A549 (cell line): ENCODE results near the gene CPNE4. TPM values are rescaled to one million over a fixed set of nuclear protein-coding genes. Genes with fewer than 3 reads are reported as not detected.

Source experiments
- ATAC-seq, 2 experiments: fragments of 200-7000 bp in 1 of 2; fragments of >200 bp in 1 of 2; cut with Nextera tagmentation in 1 of 2; cut with Tn5 transposase in 1 of 2; 3 replicates each; pipeline versions ENCODE4 v1.8.0 to v1.9.1; 2018 to 2020; ENCODE audit warnings: mild to moderate bottlenecking in 1 of 2, moderate library complexity in 1 of 2
- CTCF ChIA-PET: fragments of 300-600 bp; sonication (Branson Sonifier 250); formaldehyde crosslinking; extraction: SDS; loops from one replicate; lab custom pipeline; 2021; ENCODE audit warnings: antibody characterized with exemption, inconsistent platforms; lab: Yijun Ruan, JAX
- POLR2A ChIA-PET: fragments of 350-600 bp; formaldehyde crosslinking; extraction: SDS; loops from one replicate; lab custom pipeline; 2021; ENCODE audit warnings: antibody characterized with exemption, inconsistent platforms; lab: Yijun Ruan, JAX
- DNase-seq, 2 experiments: peaks; one replicate each; pipeline versions ENCODE4 v3.0.0 to v3.0.0-alpha.2; 2011 to 2016; ENCODE audit warnings: low read depth in 1 of 2, low spot score in 1 of 2
- FAIRE-seq: peaks from 2 replicates; lab custom pipeline; 2011; peaks lifted over from hg19 to GRCh38; lab: Jason Lieb, UNC
- H3K27ac ChIP-seq, 2 experiments: fragments of >200 bp; sonication (Bioruptor Twin); formaldehyde crosslinking; 3 replicates each; pipeline ENCODE4 v1.5.1; 2016 to 2017
- H3K4me1 ChIP-seq: fragments of >200 bp; sonication (Bioruptor Twin); formaldehyde crosslinking; 3 replicates; pipeline ENCODE4 v1.6.1; 2016
- H3K4me2 ChIP-seq: fragments of >200 bp; sonication (Bioruptor Twin); formaldehyde crosslinking; 3 replicates; pipeline ENCODE4 v1.6.1; 2016
- H3K4me3 ChIP-seq: fragments of >200 bp; sonication (Bioruptor Twin); formaldehyde crosslinking; 3 replicates; pipeline ENCODE4 v1.5.1; 2016
- H3K9me3 ChIP-seq: fragments of >200 bp; sonication (Bioruptor Twin); formaldehyde crosslinking; 3 replicates; pipeline ENCODE4 v1.6.1; 2016
- CBX8 ChIP-seq: fragments of 200-600 bp; sonication (generic); IDR thresholded peaks from 2 replicates; pipeline ENCODE4 v1.6.1; 2016
- EHF ChIP-seq: fragments of 250-450 bp; sonication (Bioruptor Pico); IDR thresholded peaks from 2 replicates; pipeline ENCODE4 v1.5.0; 2020; ENCODE audit warnings: mild to moderate bottlenecking
- FOSB ChIP-seq: fragments of 250-450 bp; sonication (Bioruptor Pico); IDR thresholded peaks from 2 replicates; pipeline ENCODE4 v1.5.0; 2020; ENCODE audit warnings: mild to moderate bottlenecking, moderate library complexity
- FOSL2 ChIP-seq, 2 experiments: fragments of 450-650 bp in 1 of 2; fragments of >200 bp in 1 of 2; sonication (Bioruptor Twin) in 1 of 2; formaldehyde crosslinking; IDR thresholded peaks; 2 replicates each; pipeline versions ENCODE4 v1.5.0 to v1.6.1; 2016 to 2020; ENCODE audit warnings: mild to moderate bottlenecking in 1 of 2, moderate library complexity in 1 of 2
- HDAC2 ChIP-seq: fragments of 200-600 bp; sonication (generic); IDR thresholded peaks from 2 replicates; pipeline ENCODE4 v1.6.1; 2016
- HEYL ChIP-seq: fragments of 250-450 bp; sonication (Bioruptor Pico); IDR thresholded peaks from 2 replicates; pipeline ENCODE4 v1.8.0; 2021; ENCODE audit warnings: mild to moderate bottlenecking, moderate library complexity
- HOXA7 ChIP-seq: fragments of 250-450 bp; sonication (Bioruptor Pico); IDR thresholded peaks from 2 replicates; pipeline ENCODE4 v1.5.0; 2020; ENCODE audit warnings: mild to moderate bottlenecking, moderate library complexity
- HOXB13 ChIP-seq: fragments of 250-450 bp; sonication (Bioruptor Pico); IDR thresholded peaks from 2 replicates; pipeline ENCODE4 v1.5.0; 2020; ENCODE audit warnings: low read depth, mild to moderate bottlenecking, moderate library complexity
- MYC ChIP-seq: IDR thresholded peaks from 2 replicates; pipeline ENCODE4 v1.6.1; 2012; ENCODE audit warnings: mild to moderate bottlenecking, inconsistent platforms, low read length, improper control_type of control experiment, borderline replicate concordance
- NPAS2 ChIP-seq: fragments of 250-450 bp; sonication (Bioruptor Pico); IDR thresholded peaks from 2 replicates; pipeline ENCODE4 v1.8.0; 2022; ENCODE audit warnings: mild to moderate bottlenecking, moderate library complexity, borderline replicate concordance
- POLR2A ChIP-seq: IDR thresholded peaks from 2 replicates; pipeline ENCODE4 v1.6.1; 2012; ENCODE audit warnings: mild to moderate bottlenecking, low read length
- POLR2AphosphoS2 ChIP-seq: conservative IDR thresholded peaks from 2 replicates; pipeline ENCODE4 v1.6.1; 2012; ENCODE audit warnings: low read length, improper control_type of control experiment, inconsistent platforms
- RAD21 ChIP-seq, 2 experiments: fragments of >200 bp in 1 of 2; sonication (Bioruptor Twin) in 1 of 2; formaldehyde crosslinking in 1 of 2; IDR thresholded peaks in 1 of 2; conservative IDR thresholded peaks in 1 of 2; 2 replicates in 1 of 2; 3 replicates in 1 of 2; pipeline ENCODE4 v1.6.1; 2012 to 2018; ENCODE audit warnings: inconsistent platforms in 1 of 2
- RARB ChIP-seq: fragments of 250-450 bp; sonication (Bioruptor Pico); IDR thresholded peaks from 2 replicates; pipeline ENCODE4 v1.8.0; 2021; ENCODE audit warnings: mild to moderate bottlenecking, moderate library complexity
- RFX5 ChIP-seq: fragments of 450-650 bp; IDR thresholded peaks from 2 replicates; pipeline ENCODE4 v1.7.1; 2014; ENCODE audit warnings: antibody characterized with exemption, mild to moderate bottlenecking, moderate library complexity
- SREBF2 ChIP-seq: fragments of 450-650 bp; IDR thresholded peaks from 2 replicates; pipeline ENCODE4 v1.6.1; 2014; ENCODE audit warnings: mild to moderate bottlenecking, moderate library complexity
- WGBS: methylation state at CpG from one replicate; pipeline ENCODE4 v1.1.6; 2017; ENCODE audit errors: missing lambda C conversion rate; 5-methylcytosine and 5-hydroxymethylcytosine counted together
- polyA plus RNA-seq, 4 experiments: library from polyadenylated mRNA; depleted of rRNA in 3 of 4; stranded (reverse); fragments of >200 nt; fragmentation: RNase III in 1 of 4; extraction: RNeasy Plus Mini Kit Qiagen cat#74134 plus additional on column Dnase treatment in 1 of 4; gene quantifications; 2 replicates in 3 of 4; 3 replicates in 1 of 4; pipeline ENCODE4 v1.2.3, GENCODE V29; 2011 to 2017
- TF ChIP-seq, protein P1 (sequence below): fragments of 450-650 bp; IDR thresholded peaks from 2 replicates; pipeline ENCODE4 v1.6.1; 2014; ENCODE audit warnings: antibody characterized with exemption
- TF ChIP-seq, protein P2 (sequence below): IDR thresholded peaks from 2 replicates; pipeline ENCODE4 v1.6.1; 2012
- TF ChIP-seq, protein P3 (sequence below): fragments of 200-600 bp; sonication (generic); IDR thresholded peaks from 2 replicates; pipeline ENCODE4 v1.6.1; 2016; ENCODE audit warnings: antibody characterized with exemption, mild to moderate bottlenecking, moderate library complexity
- TF ChIP-seq, protein P4 (sequence below): IDR thresholded peaks from 2 replicates; pipeline ENCODE4 v1.6.1; 2012; ENCODE audit warnings: low read depth, borderline replicate concordance

Gene CPNE4
- polyA plus RNA-seq, 2 of the 4 experiments (the other 2 are of a cell fraction): 3.6 to 8.7 TPM

DNA sequence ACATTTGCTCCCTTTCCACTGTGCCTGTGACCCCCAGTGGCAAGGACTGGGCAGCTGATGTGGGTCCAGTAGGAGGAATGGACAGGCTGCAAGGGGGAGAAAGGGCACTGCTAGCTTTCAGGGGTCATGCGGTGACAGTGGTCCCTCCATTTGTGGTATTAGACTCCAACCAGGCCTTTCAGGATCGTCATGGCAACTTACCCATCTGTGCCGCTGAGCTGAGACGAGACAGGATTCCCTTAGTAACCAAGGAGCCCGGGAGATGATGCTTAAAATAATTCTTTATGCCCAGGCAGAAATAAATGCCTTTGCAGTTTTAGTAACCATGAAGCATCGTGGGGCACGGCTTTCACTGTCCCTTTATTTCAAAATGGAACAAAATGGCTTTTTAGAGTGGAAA lies 516.1 kb downstream of the CPNE4 start:
- H3K9me3 ChIP-seq: no peaks in the 10 kb centered on the region; the same call in 2 of the 3 replicates
- no peak for ATAC-seq
- no peaks in the 10 kb centered on the region for H3K4me1 ChIP-seq
- CTCF ChIA-PET: interaction anchor here (1.2 to 1.5 kb wide), 2 partner anchors 8 to 276 kb away, joined by 3 read pairs; no protein-coding TSS in a partner anchor
- no peak overlapping the region for H3K27ac ChIP-seq
- TF ChIP-seq RARB (CRISPR knock-in tag): no peak
- TF ChIP-seq, protein P1, sequence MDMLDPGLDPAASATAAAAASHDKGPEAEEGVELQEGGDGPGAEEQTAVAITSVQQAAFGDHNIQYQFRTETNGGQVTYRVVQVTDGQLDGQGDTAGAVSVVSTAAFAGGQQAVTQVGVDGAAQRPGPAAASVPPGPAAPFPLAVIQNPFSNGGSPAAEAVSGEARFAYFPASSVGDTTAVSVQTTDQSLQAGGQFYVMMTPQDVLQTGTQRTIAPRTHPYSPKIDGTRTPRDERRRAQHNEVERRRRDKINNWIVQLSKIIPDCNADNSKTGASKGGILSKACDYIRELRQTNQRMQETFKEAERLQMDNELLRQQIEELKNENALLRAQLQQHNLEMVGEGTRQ: no peak
- POLR2A ChIA-PET: no interaction called here
- no peak overlapping the region for H3K4me2 ChIP-seq
- H3K4me3 ChIP-seq: no peak overlapping the region
- no peak for DNase-seq
- FAIRE-seq: no peak
- 58% methylated on average over 7 of the region's 7 CpGs for WGBS

DNA sequence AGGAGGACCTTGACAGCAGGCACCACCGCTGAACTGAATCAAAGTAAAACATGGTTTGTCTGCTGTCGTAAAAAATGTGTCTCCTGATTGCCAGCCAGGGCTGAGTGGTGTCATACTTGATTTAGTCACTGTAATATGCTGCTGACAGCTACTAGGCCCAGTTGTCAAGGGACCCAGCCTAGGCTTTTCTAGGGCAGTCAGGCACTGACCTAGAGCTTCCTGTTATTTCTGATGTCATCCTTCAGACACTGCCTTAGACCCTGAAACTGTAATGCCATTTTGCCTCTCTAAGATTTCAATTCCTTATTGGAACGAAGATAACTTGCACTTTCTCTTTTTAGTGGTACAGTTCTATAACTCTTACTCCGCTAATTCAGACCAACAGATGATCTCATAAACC lies 529.4 kb downstream of the CPNE4 start:
- H3K27ac ChIP-seq: no peak overlapping the region
- H3K4me3 ChIP-seq: no peak overlapping the region
- FAIRE-seq (no peak), ATAC-seq (no peak), DNase-seq (no peak)
- peaks cover 6% of the 10 kb centered on the region; the same call in 1 of the 3 replicates for H3K4me1 ChIP-seq
- WGBS: 56% methylated on average over 4 of the region's 4 CpGs
- ChIA-PET CTCF (no interaction called here), POLR2A (no interaction called here)
- H3K9me3 ChIP-seq: no peaks in the 10 kb centered on the region
- TF ChIP-seq, protein P2, sequence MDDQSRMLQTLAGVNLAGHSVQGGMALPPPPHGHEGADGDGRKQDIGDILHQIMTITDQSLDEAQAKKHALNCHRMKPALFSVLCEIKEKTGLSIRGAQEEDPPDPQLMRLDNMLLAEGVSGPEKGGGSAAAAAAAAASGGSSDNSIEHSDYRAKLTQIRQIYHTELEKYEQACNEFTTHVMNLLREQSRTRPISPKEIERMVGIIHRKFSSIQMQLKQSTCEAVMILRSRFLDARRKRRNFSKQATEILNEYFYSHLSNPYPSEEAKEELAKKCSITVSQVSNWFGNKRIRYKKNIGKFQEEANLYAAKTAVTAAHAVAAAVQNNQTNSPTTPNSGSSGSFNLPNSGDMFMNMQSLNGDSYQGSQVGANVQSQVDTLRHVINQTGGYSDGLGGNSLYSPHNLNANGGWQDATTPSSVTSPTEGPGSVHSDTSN: no peak
- TF ChIP-seq SREBF2: no peak
- TF ChIP-seq HEYL (CRISPR knock-in tag): no peak
- no peak for TF ChIP-seq FOSL2 (IDR thresholded peaks at IDR 0.05)
- no peak for TF ChIP-seq FOSL2 (CRISPR knock-in tag; IDR thresholded peaks at IDR 0.05)
- TF ChIP-seq CBX8: no peak
- TF ChIP-seq RFX5: no peak
- TF ChIP-seq RAD21 (conservative IDR thresholded peaks at IDR 0.05 in 1 of 2, IDR thresholded peaks at IDR 0.05 in 1 of 2): no peak
- TF ChIP-seq, protein P3, sequence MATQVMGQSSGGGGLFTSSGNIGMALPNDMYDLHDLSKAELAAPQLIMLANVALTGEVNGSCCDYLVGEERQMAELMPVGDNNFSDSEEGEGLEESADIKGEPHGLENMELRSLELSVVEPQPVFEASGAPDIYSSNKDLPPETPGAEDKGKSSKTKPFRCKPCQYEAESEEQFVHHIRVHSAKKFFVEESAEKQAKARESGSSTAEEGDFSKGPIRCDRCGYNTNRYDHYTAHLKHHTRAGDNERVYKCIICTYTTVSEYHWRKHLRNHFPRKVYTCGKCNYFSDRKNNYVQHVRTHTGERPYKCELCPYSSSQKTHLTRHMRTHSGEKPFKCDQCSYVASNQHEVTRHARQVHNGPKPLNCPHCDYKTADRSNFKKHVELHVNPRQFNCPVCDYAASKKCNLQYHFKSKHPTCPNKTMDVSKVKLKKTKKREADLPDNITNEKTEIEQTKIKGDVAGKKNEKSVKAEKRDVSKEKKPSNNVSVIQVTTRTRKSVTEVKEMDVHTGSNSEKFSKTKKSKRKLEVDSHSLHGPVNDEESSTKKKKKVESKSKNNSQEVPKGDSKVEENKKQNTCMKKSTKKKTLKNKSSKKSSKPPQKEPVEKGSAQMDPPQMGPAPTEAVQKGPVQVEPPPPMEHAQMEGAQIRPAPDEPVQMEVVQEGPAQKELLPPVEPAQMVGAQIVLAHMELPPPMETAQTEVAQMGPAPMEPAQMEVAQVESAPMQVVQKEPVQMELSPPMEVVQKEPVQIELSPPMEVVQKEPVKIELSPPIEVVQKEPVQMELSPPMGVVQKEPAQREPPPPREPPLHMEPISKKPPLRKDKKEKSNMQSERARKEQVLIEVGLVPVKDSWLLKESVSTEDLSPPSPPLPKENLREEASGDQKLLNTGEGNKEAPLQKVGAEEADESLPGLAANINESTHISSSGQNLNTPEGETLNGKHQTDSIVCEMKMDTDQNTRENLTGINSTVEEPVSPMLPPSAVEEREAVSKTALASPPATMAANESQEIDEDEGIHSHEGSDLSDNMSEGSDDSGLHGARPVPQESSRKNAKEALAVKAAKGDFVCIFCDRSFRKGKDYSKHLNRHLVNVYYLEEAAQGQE: no peak
- TF ChIP-seq, protein P4, sequence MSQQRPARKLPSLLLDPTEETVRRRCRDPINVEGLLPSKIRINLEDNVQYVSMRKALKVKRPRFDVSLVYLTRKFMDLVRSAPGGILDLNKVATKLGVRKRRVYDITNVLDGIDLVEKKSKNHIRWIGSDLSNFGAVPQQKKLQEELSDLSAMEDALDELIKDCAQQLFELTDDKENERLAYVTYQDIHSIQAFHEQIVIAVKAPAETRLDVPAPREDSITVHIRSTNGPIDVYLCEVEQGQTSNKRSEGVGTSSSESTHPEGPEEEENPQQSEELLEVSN: no peak
- TF ChIP-seq MYC: no peak
- TF ChIP-seq POLR2AphosphoS2: no peak
- TF ChIP-seq NPAS2 (CRISPR knock-in tag): no peak
- no peak for TF ChIP-seq HDAC2
- no peak for TF ChIP-seq HOXA7 (CRISPR knock-in tag)
- no peak for TF ChIP-seq EHF (CRISPR knock-in tag)
- TF ChIP-seq POLR2A: no peak
- TF ChIP-seq FOSB (CRISPR knock-in tag): no peak
- TF ChIP-seq RARB (CRISPR knock-in tag): no peak
- no peak for TF ChIP-seq HOXB13 (CRISPR knock-in tag)
- H3K4me2 ChIP-seq: no peak overlapping the region
